Thymus (tissue), 14 donors: Measurements from ENCODE around the gene ATP23. TPM values are rescaled to one million over a fixed set of nuclear protein-coding genes. Genes with fewer than 3 reads are reported as not detected.

ENCODE experiments used
- DNase-seq, 9 donors: peaks; one replicate each; pipeline ENCODE4 v3.0.0-alpha.2; 2013; ENCODE audit warnings: low spot score in 9 of 9, low read depth in 6 of 9, missing footprints in 1 of 9
- H3K27ac ChIP-seq, 2 donors: one replicate each; pipeline ENCODE4 v1.5.1; 2013; ENCODE audit warnings: control low read depth in 1 of 2, low read depth in 1 of 2, low read length in 1 of 2, mild to moderate bottlenecking in 1 of 2, moderate library complexity in 1 of 2
- H3K27me3 ChIP-seq, 2 donors: one replicate each; pipeline ENCODE4 v1.5.1; 2013; ENCODE audit warnings: low read length in 1 of 2; ENCODE audit not compliant: control insufficient read depth in 2 of 2, insufficient read depth in 1 of 2
- H3K36me3 ChIP-seq, 2 donors: one replicate each; pipeline ENCODE4 v1.5.1; 2013; ENCODE audit warnings: low read length in 1 of 2, mild to moderate bottlenecking in 1 of 2, moderate library complexity in 1 of 2; ENCODE audit not compliant: control insufficient read depth in 2 of 2, insufficient read depth in 2 of 2
- H3K4me1 ChIP-seq, 2 donors: one replicate each; pipeline ENCODE4 v1.5.1; 2013; ENCODE audit warnings: low read length in 2 of 2; ENCODE audit not compliant: control insufficient read depth in 2 of 2, insufficient read depth in 2 of 2
- H3K4me3 ChIP-seq, 2 donors: one replicate each; pipeline ENCODE4 v1.5.1; 2013; ENCODE audit warnings: low read length in 2 of 2, control low read depth in 1 of 2, mild to moderate bottlenecking in 1 of 2
- H3K9me3 ChIP-seq, 2 donors: one replicate each; pipeline ENCODE4 v1.5.1; 2013; ENCODE audit warnings: low read length in 1 of 2, mild to moderate bottlenecking in 1 of 2; ENCODE audit not compliant: control insufficient read depth in 2 of 2, insufficient read depth in 1 of 2
- WGBS: extraction: QIAGEN DNeasy Blood & Tissue Kit; methylation state at CpG from one replicate; pipeline ENCODE4 v1.1.7; 2013; 5-methylcytosine and 5-hydroxymethylcytosine counted together
- long read RNA-seq, 10 donors: transcript quantifications; one replicate each; lab custom pipeline, GENCODE V29; 2026
- polyA plus RNA-seq: library from polyadenylated mRNA; stranded (reverse); fragments of 200-250 nt; gene quantifications from one replicate; pipeline ENCODE4 v1.2.3, GENCODE V29; 2013
- total RNA-seq: library from RNA; stranded (reverse); fragments of 120-200 nt; gene quantifications from one replicate; pipeline ENCODE4 v1.2.4, GENCODE V29; 2013
- donor health status: healthy.

The ATP23 gene
- total RNA-seq (36.0 TPM), polyA plus RNA-seq (15.6 TPM)
- long read RNA-seq, donor 1, partial matches to known transcripts = 0 of 1 reads
- long read RNA-seq, donor 1, other reads (novel, unspliced or antisense) = 0 of 1 reads
- long read RNA-seq, donor 2 = 0 reads
- long read RNA-seq, donor 3, transcript ATP23-201 (6 exons, 1,245 nt) = major isoform, 23 of 24 reads
- long read RNA-seq, donor 3, partial matches to known transcripts = 0 of 24 reads
- long read RNA-seq, donor 3, other reads (novel, unspliced or antisense) = 0 of 24 reads
- long read RNA-seq, donor 4, partial matches to known transcripts = 0 of 3 reads
- long read RNA-seq, donor 4, other reads (novel, unspliced or antisense) = 0 of 3 reads
- long read RNA-seq, donor 5, transcript ATP23-201 (6 exons, 1,245 nt) = major isoform, 23 of 1,019 reads
- long read RNA-seq, donor 5, partial matches to known transcripts = 949 of 1,019 reads
- long read RNA-seq, donor 5, other reads (novel, unspliced or antisense) = 46 of 1,019 reads
- long read RNA-seq, donor 6, transcript ATP23-201 (6 exons, 1,245 nt) = major isoform, 7 of 408 reads
- long read RNA-seq, donor 6, partial matches to known transcripts = 17 of 408 reads
- long read RNA-seq, donor 6, other reads (novel, unspliced or antisense) = 383 of 408 reads
- long read RNA-seq, donor 7, transcript ATP23-201 (6 exons, 1,245 nt) = major isoform, 8 of 8 reads
- long read RNA-seq, donor 7, partial matches to known transcripts = 0 of 8 reads
- long read RNA-seq, donor 7, other reads (novel, unspliced or antisense) = 0 of 8 reads
- long read RNA-seq, donor 8, transcript ATP23-201 (6 exons, 1,245 nt) = major isoform, 6 of 6 reads
- long read RNA-seq, donor 8, partial matches to known transcripts = 0 of 6 reads
- long read RNA-seq, donor 8, other reads (novel, unspliced or antisense) = 0 of 6 reads
- long read RNA-seq, donor 9, transcript ATP23-201 (6 exons, 1,245 nt) = major isoform, 7 of 7 reads
- long read RNA-seq, donor 9, partial matches to known transcripts = 0 of 7 reads
- long read RNA-seq, donor 9, other reads (novel, unspliced or antisense) = 0 of 7 reads
- long read RNA-seq, donor 10, transcript ATP23-201 (6 exons, 1,245 nt) = major isoform, 12 of 12 reads
- long read RNA-seq, donor 10, partial matches to known transcripts = 0 of 12 reads
- long read RNA-seq, donor 10, other reads (novel, unspliced or antisense) = 0 of 12 reads

DNA sequence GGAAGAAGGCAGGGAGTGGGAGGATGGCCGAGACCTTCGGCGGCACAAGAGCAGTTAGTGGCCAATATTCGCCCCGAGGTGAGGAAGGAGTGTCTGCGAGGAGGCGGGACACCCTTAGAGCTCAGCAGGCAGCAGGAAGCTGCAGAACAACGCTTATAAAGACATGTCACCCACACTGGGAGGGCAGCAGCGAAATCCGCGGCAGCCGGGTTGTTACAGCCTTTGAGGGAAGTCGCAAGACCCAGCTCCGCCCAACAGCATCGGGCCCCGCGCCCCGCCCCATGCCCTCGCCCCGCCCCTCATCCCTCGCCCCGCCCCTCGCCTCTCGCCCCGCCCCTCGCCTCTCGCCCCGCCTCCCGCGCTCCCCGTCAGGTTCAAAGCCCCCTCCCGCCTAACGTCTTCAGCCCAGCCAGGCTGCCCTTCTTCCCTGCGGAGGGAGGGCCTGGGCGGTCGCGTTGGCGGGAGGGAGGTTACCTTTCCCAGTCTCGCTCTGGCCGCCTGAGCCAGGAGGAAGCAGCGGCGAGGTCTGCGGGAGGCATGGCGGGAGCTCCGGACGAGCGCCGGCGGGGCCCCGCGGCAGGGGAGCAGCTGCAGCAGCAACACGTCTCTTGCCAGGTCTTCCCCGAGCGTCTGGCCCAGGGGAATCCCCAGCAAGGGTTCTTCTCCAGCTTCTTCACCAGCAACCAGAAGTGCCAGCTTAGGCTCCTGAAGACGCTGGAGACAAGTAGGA lies at the start of gene ATP23:
Gene ATP23, plus strand, starts transcription at position 403 of the 730 bp plus-strand sequence. Its CDS starts 135 bp downstream, at position 538.
- H3K4me1 ChIP-seq = peaks cover 21 to 28% of the 10 kb centered on the region in 2 donors
- 1% methylated on average over 55 of the region's 55 CpGs for WGBS
- no peaks in the 10 kb centered on the region for H3K36me3 ChIP-seq
- H3K4me3 ChIP-seq = peak within 1 kb of the TSS; percentile 76 to 79
- peak within 1 kb of the TSS; percentile 97 to 99 for H3K27ac ChIP-seq
- no peaks in the 10 kb centered on the region for H3K27me3 ChIP-seq
- no peaks in the 10 kb centered on the region for H3K9me3 ChIP-seq
- peak; percentile 73 to 95 (median 88) for DNase-seq

- Histone ChIP-seq H3K9me3 (no peaks in the 10 kb centered on the region), H3K27me3 (peaks cover 3 to 14% of the 10 kb centered on the region in 2 donors), H3K4me3 (no peak overlapping the region), H3K4me1 (peaks cover 51 to 69% of the 10 kb centered on the region in 2 donors), H3K36me3 (no peaks in the 10 kb centered on the region), H3K27ac (no peak overlapping the region)
- DNase-seq = no peak
- 97% methylated on average over 9 of the region's 9 CpGs for WGBS
These were observed 49.0 kb upstream of the ATP23 start for GRCh38 chr12:57892232-57892972.

- 80% methylated on average over 13 of the region's 13 CpGs for WGBS
- DNase-seq = peak in 1 of 9 donors; percentile 41
- Histone ChIP-seq H3K4me1 (peaks cover 55 to 71% of the 10 kb centered on the region in 2 donors), H3K9me3 (no peaks in the 10 kb centered on the region), H3K36me3 (no peaks in the 10 kb centered on the region), H3K27me3 (peaks cover 3 to 14% of the 10 kb centered on the region in 2 donors), H3K27ac (peak overlapping the region; percentile 83 to 84), H3K4me3 (no peak overlapping the region)
These were observed 47.7 kb upstream of the ATP23 start for GRCh38 chr12:57893431-57894353.

DNA sequence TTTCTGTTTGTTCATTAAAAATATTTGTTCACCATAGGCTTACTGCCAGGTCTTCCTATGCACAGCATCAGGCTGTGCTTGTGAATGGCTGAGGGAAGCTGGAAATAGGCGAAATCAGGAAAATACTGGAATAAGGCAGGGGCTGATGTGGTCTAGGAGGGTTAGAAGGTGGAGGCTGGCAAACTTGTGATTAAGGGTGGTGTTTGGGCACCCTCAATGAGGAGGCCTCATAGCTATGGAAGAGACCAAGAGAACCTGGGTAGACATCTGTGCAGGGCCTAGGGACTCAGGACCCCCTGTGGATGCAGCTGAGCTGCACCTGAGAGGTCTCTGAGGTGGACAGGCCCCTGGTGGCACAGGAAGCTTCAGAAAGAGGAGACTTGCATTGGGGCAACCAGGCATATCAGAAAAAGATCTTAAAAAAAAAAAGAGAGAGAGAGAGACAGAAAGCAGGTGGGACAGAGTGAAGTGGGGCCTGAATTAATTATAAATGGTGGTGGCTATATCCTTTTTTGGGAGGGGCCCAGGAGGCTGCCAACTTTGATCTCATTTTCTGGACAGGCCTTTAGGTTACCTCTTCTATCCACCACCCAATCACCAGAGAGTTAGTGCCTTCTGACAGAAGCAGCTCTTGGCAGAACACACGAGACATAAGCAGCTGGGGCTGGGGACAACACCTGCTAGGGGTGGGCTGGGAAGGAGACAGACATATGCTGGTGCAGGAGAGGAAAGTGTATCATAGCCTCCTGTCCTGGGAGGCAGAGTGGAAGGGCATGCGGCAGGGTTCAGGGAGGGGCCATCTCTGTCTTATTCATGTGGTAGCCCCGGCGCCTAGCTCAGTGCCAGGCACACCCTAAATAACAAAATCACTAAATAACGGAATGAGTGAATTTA lies 46.7 kb upstream of the ATP23 start:
- Histone ChIP-seq H3K9me3 (no peaks in the 10 kb centered on the region), H3K4me1 (peaks cover 57 to 69% of the 10 kb centered on the region in 2 donors), H3K4me3 (no peak overlapping the region), H3K36me3 (no peaks in the 10 kb centered on the region), H3K27ac (peak overlapping the region; percentile 83 to 84), H3K27me3 (peaks cover 3 to 14% of the 10 kb centered on the region in 2 donors)
- peak in 6 of 9 donors; percentile 54 to 89 (median 76) for DNase-seq
- WGBS = 50% methylated on average over 6 of the region's 6 CpGs

- no peaks in the 10 kb centered on the region for H3K36me3 ChIP-seq
- H3K27me3 ChIP-seq = peaks cover 3 to 14% of the 10 kb centered on the region in 2 donors
- no peak overlapping the region for H3K4me3 ChIP-seq
- peaks cover 57 to 76% of the 10 kb centered on the region in 2 donors for H3K4me1 ChIP-seq
- H3K27ac ChIP-seq = peak overlapping the region; percentile 31 to 83
- H3K9me3 ChIP-seq = no peaks in the 10 kb centered on the region
- 94% methylated on average over 5 of the region's 5 CpGs for whole genome bisulfite sequencing
- DNase-seq = peak in 1 of 9 donors; percentile 31
These were observed 45.8 kb upstream of the ATP23 start for GRCh38 chr12:57895389-57896114.

- Histone ChIP-seq H3K27ac (peak overlapping the region; percentile 77 to 83), H3K36me3 (no peaks in the 10 kb centered on the region), H3K4me3 (peak overlapping the region; percentile 21 to 49), H3K27me3 (peaks cover 3 to 14% of the 10 kb centered on the region in 2 donors), H3K9me3 (no peaks in the 10 kb centered on the region), H3K4me1 (peaks cover 57 to 76% of the 10 kb centered on the region in 2 donors)
- DNase-seq = no peak
- 44% methylated on average over 6 of the region's 6 CpGs for WGBS
These were observed 45.3 kb upstream of the ATP23 start for GRCh38 chr12:57896115-57896433.
